Bronchial smooth muscle cell (primary cell): ENCODE measurements around the gene PLXNA3. TPM values are rescaled to one million over a fixed set of nuclear protein-coding genes. Genes with fewer than 3 reads are reported as not detected.

Source experiments
- total RNA-seq: library from RNA; depleted of rRNA; stranded (reverse); fragments of >200 nt; gene quantifications from 2 replicates; pipeline ENCODE4 v1.2.1, GENCODE V29; 2014

Gene PLXNA3
- 9.1 and 16.4 TPM in 2 replicates for total RNA-seq

GRCh38 chrX:154458116-154458953, at the start of gene PLXNA3:
Gene PLXNA3 (plus strand): TSS chrX:154458281. CDS start chrX:154460184, 1,903 bp downstream.

GRCh38 chrX:154409222-154409871, 48.7 kb upstream of the PLXNA3 start, which contains the start of gene DNASE1L1:
Gene DNASE1L1 (minus strand): TSS chrX:154409254. CDS start chrX:154405568, 3,686 bp downstream.

GRCh38 chrX:154428176-154429171, 29.6 kb upstream of the PLXNA3 start, which contains the start of gene ATP6AP1:
Gene ATP6AP1 (plus strand): TSS chrX:154428677. CDS start chrX:154428693, 16 bp downstream.

DNA sequence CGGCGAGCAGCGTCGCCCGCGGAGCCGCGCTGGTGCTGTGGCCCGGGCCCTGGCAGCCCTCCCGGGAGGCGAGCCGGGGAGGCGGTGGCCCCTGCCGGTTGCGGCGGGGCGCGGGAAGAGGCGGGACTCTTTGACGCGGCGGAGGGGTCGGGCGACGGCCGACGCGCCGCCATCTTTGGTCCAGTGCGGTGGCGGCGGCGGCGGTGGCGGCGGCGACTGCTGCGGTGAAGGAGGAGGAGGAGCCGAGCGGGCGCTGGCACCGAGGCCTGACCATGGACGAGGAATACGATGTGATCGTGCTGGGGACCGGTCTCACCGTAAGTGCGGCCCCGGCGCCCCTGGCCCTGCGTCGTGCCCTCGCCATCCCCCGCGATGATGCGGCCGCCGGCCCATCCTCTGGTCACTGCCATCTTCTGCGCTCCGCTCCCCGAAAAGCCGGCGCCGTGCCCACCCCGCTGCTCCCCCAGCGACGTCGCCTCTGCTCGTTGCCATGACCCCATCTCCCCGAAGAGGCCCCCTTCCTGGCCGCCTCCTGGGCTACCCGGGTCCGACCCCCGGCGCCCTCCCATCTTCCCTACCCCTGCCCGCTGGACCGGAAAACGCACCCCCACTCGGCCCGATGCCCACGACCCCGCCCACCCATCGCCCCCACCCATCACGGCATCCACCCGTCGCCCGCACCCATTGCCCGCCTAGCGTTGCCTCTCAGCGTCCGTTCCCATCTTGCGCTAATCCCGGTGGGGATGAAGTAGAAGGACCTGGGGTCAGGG, 20.9 kb upstream of the PLXNA3 start, which contains the start of gene GDI1:
TSS of gene GDI1 (plus strand) at position 172 of the 770 bp plus-strand sequence. CDS start at position 273, 101 bp downstream.

GRCh38 chrX:154443992-154444754, 13.9 kb upstream of the PLXNA3 start, which contains the start of gene FAM50A:
Gene FAM50A (plus strand): TSS chrX:154444141. CDS start chrX:154444236, 95 bp downstream.

DNA sequence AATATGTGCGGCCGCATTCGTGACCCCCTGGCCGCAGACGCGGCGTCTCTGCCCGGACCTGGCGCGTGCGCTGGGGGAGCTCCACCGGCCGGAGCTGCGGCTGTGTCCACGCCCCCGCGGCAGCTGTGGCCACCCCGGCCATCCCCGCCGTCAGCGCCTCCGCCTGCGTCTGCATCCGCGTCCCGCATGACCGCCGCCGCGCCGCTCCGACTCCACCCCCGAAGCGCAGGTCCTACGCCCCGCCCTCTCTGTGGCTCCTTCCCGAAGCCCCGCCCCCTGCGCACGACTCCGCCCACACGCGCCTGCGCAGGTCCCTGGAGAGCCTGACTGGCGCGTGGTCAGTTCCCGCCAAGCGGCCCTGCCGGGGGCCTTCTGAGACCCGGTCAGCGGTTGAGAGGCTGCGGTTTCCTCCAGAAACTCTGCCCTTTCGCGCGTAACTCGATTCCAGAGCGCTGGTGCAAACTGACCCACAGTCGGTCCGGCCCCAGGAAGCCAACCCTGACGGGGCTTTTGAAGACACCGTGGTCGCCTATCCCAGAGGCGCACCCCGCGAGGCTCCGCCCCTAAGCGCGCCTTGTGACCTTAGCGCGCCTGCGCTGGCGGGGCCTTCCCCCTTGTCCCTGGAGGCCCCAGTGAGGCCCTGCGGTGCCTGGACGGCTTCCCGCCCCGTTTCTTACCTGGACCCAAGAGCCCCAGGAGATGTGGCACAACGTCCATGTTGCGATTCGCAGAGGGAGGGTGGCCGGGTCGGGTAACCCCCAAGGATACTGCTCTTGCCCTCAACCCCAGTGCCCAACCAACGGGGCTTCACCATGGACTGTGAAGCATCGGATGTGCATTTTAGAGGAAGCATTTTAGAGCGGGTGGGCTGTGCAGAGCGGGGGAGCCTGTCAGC, 20.9 kb downstream of the PLXNA3 start, which contains the start of gene LAGE3:
TSS of gene LAGE3 (minus strand) at position 554 of the 895 bp plus-strand sequence. CDS start at position 188, 366 bp downstream.

DNA sequence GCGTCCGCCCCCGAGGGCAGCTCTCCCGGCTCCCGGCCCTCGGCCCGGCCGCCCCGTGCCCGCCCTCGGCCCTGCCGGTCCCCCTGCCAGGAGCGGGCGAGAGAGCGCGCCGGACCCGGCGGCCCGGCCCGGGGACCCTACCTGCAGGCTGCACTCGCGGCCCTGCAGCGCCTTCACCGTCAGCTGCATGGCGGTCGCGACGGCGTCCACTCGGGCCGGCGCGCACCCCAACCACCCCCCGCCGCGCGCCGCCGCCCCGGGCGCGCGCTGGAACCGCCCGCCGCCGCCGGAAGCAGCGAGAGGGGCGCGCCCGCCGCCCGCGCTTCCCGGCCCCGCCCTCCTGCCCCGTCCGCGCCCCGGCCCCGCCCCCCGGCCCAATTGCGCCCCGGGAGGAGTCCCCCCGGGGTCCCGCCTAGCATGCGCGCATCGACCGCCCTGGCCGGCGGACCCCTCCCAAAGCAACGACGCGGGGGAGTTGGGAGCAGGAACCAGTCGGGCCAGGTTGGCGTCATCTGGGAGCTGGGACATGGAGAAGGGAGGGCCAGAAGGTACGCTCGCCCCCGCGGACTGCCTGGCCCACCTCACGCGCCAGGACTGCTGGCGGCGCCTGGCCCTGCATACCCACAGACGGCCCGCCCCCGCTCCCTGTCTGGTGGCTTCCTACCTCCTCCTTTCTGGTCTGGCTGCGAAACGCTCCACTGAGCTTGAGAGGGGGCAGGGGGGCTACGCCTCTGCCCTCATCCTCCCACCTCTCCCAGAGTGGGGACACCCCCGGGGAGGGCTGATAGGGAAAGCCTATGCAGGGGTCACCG, 28.5 kb downstream of the PLXNA3 start, which contains the start of gene UBL4A:
TSS of gene UBL4A (minus strand) at position 220 of the 812 bp plus-strand sequence. CDS start at position 189, 31 bp downstream.

DNA sequence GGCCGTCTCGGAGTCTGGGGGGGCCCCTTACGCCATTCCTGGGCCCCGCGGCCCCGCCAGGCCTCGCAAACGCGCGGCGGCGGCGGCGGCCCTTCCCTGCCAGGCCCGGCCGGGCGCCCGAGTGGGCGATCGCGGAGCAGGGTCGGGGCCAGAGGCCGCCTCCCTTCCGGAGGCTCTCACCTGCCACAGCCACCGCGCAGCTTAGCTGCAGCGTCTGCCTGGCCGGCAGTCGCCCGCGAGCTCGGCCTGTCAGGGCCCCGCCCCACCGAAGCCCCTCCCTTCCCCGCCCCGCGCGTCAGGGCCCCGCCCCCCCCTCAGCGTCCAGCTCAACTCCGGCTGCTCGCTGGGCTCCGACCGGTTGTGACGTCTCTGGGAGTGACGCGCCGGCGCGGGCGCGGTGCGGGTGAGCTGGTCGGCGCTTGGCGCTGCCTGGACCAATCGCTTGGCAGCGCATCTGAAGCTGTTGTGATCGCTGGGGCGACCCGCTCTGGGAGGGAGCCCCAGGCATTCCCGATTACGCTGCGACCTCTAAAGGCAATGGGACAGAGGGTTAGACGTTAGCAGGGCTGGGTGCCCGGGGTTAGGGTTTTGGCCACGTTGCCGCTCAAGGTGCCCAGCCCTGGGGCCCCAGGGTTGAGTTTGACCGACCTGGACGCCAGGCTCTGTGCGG, 32.5 kb downstream of the PLXNA3 start, which contains the start of gene SLC10A3:
TSS of gene SLC10A3 (minus strand) at position 216 of the 670 bp plus-strand sequence. CDS start 1,689 bp downstream, outside the sequence.

GRCh38 chrX:154515966-154516655, 58.0 kb downstream of the PLXNA3 start, which contains the start of gene FAM3A:
Gene FAM3A (minus strand): TSS chrX:154516232. CDS start chrX:154515772, 460 bp downstream.

Other genes starting within 250 kb of the PLXNA3 start
- gene OPN1MW2, start 238.5 kb upstream of the PLXNA3 start, total RNA-seq = not detected in 2 replicates
- not detected in 2 replicates for gene OPN1MW3, start 200.7 kb upstream of the PLXNA3 start, total RNA-seq
- gene TEX28, start 163.2 kb upstream of the PLXNA3 start, total RNA-seq = not detected in 2 replicates
- not detected in 2 replicates for gene TKTL1, start 162.5 kb upstream of the PLXNA3 start, total RNA-seq
- gene FLNA, start 83.6 kb upstream of the PLXNA3 start, total RNA-seq = 1,283 and 1,391 TPM in 2 replicates
- 17.9 and 20.0 TPM in 2 replicates for gene EMD, start 79.0 kb upstream of the PLXNA3 start, total RNA-seq
- 1,700 and 2,148 TPM in 2 replicates for gene RPL10, start 59.9 kb upstream of the PLXNA3 start, total RNA-seq
- gene DNASE1L1, start 49.0 kb upstream of the PLXNA3 start, total RNA-seq = 48.6 and 76.1 TPM in 2 replicates
- 12.3 and 18.9 TPM in 2 replicates for gene TAFAZZIN, start 46.7 kb upstream of the PLXNA3 start, total RNA-seq
- gene ATP6AP1, start 29.6 kb upstream of the PLXNA3 start, total RNA-seq = 44.9 and 46.7 TPM in 2 replicates
- gene GDI1, start 21.1 kb upstream of the PLXNA3 start, total RNA-seq = 86.7 and 124 TPM in 2 replicates
- 118 and 128 TPM in 2 replicates for gene FAM50A, start 14.1 kb upstream of the PLXNA3 start, total RNA-seq
- gene LAGE3, start 21.0 kb downstream of the PLXNA3 start, total RNA-seq = 18.7 and 23.3 TPM in 2 replicates
- gene UBL4A, start 28.3 kb downstream of the PLXNA3 start, total RNA-seq = 31.4 and 32.2 TPM in 2 replicates
- gene SLC10A3, start 32.3 kb downstream of the PLXNA3 start, total RNA-seq = 9.5 and 11.3 TPM in 2 replicates
- 24.6 and 34.3 TPM in 2 replicates for gene FAM3A, start 58.0 kb downstream of the PLXNA3 start, total RNA-seq
- gene G6PD, start 88.6 kb downstream of the PLXNA3 start, total RNA-seq = 103 and 153 TPM in 2 replicates
- gene IKBKG, start 89.3 kb downstream of the PLXNA3 start, total RNA-seq = 16.8 and 18.0 TPM in 2 replicates
- not detected in 2 replicates for gene CTAG1A, start 126.9 kb downstream of the PLXNA3 start, total RNA-seq
- gene CTAG1B, start 161.0 kb downstream of the PLXNA3 start, total RNA-seq = not detected in 2 replicates
- gene CTAG2, start 195.3 kb downstream of the PLXNA3 start, total RNA-seq = not detected in 2 replicates